ENCODE data around the gene PYCR2.

DNA sequence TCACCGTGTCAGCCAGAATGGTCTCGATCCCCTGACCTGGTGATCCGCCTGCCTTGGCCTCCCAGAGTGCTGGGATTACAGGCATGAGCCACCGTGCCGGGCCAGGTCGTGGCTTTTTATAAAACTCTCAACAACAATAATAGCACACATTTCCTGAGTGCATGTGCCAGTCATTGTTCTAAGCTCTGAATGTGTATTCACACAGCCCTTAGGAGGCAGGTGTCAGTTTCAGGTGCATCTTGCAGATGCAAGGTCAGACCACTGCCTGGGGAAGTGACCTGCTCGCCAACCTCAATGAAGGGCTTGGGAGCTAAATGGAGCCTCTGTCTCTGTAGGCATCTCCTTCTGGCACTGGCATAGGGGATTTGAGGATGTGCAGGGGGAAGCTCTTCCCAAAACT is 18.5 kb upstream of the PYCR2 start:
- TF ChIP-seq SIN3A (IDR thresholded peaks at IDR 0.05; ENCODE audit: borderline replicate concordance, insufficient read depth, low read length) (no peak), TAF1 (IDR thresholded peaks at IDR 0.05; ENCODE audit: borderline replicate concordance, insufficient read depth, low read length) (no peak), POLR2AphosphoS5 (IDR thresholded peaks at IDR 0.05; ENCODE audit: low read depth, low read length) (no peak), REST (IDR thresholded peaks at IDR 0.05; ENCODE audit: insufficient read depth in 1 of 2, low read depth in 2 of 2, low read length in 2 of 2) (no peak), FOXP2 (optimal IDR thresholded peaks at IDR 0.05; ENCODE audit: borderline replicate concordance, extremely low read depth, extremely low read length, insufficient read depth) (no peak)

Measured in PFSK-1 (cell line).